Brain pericyte (primary cell): ENCODE data around the gene ITIH5.

ENCODE experiments used
- DNase-seq: peaks from one replicate; pipeline ENCODE4 v3.0.0-alpha.2; 2012; ENCODE audit warnings: low read depth, low spot score

The ITIH5 gene

DNA sequence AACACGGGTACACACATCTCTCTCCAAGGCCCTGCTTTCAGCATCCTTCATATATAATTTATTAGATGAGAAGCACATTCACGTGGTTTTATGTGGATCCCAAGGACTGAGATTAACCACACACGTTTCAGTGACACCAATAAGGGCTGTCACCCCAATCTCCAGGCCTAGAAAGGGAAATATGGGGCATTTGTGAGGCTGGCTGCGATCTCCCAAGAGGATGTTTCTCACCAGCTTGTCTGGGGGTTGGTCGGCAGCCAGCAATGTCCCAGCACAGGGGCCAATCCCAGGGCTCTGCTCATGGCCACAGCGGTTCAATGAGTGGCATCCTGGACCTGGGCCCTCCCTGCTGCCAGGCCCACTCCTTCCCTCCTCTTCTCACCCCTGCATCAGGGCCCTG lies 115.5 kb downstream of the ITIH5 start:
- no peak for DNase-seq

DNA sequence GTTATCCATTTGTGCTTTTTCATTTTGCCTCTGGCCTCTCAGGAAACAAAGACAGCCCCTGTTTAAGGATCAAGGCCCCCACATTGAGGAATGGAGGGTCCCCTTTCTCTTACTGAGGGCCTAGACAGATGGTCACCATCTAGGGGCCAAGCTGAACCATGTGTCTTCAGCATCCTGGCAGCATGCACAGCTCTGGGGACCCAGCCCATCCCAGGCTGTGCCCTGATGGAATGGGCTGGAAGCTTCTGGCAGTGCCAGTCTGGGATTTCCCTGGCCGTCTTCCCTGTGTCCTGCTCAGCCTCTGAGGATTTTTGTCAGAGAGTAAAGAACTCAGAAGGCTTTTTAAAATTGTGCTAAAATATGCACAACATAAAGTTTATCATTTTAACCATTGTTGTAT lies 116.8 kb downstream of the ITIH5 start:
- no peak for DNase-seq

DNA sequence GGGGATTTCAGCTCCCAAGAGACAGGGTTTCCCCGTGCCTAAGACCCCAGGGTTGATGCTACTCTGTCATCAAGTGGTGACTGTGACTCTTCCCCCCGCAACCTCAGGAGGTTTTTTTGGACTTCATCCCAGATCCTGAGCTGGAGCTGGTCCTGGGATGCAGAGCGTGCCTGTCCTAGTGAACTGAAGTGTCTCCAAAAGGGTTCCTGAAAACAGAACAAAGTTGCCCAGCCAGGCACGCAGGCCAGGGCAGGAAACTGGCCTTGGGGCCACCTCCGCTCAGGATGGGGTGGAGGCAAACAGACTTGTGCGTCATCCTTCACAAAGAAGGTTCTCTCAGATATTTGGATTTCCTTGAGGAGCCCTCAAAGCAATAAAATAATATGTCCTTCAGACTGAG lies 118.9 kb downstream of the ITIH5 start:
- DNase-seq = no peak

DNA sequence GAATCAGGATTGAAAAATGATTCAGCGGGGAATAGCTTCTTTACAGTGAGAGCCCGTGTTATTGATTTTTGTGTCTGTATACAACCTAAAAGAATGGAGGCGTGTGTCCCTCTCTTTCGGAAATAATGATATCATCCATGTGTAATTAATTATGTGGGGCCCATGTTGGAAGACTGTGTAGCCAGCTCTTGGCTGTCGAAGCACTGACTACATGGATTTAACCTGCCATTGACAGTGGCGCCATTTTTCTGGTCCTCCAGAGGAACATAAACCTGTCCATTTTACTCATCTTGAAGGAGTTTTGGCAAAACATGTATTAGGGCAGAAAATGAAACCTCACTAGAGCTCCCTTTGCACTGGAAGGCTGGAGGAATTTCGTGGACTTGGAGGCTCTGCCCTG lies 119.6 kb downstream of the ITIH5 start:
- DNase-seq = no peak

DNA sequence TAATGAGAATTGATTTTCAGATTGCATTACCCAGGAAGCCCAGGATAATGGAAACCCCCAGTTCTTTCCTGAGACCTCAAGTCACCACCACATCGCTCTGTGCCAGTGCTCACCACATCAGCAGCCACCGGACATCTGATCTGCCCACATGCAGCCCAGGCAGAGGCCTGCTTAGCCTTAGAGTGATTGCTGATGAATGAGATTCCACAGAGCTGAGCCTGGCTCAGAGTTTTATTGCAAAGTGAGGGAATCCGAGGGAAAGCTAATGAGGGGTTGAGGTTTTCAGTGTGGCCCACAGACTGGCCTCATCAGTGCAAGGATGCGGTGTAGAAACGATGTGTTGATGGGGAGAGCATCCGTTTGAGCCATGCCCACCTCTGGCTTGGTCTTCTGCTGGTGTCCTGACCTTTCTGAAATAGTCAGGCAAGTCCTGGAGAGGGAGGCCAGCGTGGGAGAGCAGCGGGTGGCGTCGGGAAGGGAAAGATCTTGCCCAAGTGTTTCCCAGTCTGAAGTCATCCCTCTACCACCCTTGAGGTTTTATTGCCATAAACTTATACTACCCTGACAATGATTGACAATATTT lies 120.3 kb downstream of the ITIH5 start:
- DNase-seq = no peak

DNA sequence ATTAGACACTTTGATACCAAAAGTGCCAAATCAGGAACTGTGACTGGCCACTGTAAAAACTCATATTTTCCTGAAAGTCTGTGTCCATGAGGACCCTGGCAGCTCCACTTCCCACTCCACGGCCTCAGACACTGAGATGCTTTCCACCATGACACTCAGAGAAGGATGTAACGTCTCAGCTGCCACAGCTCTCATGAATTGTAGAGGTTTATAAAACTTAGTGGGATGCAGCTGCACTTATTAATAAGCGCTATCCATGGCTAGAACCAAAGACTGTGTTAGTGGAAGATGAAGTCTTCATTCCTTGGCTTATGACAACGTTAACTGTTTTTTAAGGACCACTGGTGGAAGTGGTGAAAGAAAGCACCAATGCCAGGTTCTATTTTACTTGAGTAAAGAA lies 121.0 kb downstream of the ITIH5 start:
- no peak for DNase-seq

DNA sequence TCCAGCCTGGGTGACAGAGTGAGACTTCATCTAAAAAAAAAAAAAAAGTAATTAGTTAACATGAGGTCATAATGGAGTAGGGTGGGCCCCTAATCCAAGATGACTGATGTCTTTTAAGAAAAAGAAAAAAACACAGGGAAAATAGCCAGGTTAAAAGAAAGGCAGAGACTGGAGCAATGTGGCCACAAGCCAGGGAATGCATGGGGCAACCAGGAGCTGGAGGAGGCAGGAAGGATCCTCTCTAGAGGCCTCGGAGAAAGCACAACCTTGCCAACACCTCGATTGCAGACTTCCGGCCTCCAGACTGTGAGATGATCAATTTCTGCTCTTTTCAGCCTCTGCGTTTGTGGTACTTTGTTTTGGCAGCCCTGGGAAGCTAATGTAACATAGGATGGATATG lies 121.5 kb downstream of the ITIH5 start:
- DNase-seq = no peak

DNA sequence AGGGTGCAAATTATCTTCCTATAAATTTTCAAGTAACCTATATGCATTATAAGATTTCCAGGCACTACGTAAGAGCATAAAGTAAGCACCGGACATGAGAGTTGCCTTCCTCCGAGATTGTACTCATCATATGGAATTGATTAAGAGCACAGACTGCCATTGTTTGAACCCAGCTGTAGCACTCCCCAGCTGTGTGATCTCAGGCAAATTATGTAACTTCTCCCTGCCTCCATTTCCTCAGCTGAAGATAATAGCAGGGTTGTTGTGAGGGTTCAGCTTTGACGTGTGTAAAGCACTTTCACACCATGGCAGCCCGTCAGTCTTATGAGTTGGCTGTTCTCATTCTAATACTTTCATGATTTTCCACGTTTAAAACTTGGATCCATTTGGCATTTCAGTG lies 122.6 kb downstream of the ITIH5 start:
- DNase-seq = no peak

DNA sequence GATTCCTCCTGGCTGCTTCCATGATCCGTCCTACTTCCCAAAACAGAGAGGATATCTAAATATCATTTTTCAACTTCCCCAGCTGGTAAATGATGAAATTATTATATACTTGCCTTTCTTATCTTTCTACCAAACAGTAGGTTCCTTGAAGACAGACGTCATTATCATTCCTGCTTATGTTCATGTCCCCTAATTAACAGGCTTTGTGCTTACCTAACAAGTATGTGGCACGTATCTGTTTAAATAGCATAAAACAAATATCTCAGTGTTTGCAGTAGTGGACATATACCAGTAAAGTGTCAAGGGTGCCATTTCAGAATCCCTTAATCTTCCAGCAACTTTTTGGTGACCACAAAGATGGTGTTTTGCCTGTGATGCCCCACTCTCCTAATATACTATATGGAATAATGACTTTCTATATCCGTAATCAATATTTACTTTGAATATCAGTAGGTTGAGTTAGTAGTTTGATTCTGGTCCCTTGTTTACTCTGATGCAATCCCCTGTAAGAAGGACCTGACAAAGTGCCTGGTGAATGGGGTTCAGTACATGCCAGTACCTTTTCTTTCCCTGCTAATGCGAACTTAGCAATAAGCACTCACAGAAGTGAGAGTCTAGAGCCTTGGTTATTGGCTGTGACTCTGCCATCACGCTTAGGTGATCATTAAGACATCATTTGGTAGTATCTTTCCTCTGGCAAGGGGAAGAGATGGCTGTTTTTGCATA lies 124.4 kb downstream of the ITIH5 start:
- no peak for DNase-seq

DNA sequence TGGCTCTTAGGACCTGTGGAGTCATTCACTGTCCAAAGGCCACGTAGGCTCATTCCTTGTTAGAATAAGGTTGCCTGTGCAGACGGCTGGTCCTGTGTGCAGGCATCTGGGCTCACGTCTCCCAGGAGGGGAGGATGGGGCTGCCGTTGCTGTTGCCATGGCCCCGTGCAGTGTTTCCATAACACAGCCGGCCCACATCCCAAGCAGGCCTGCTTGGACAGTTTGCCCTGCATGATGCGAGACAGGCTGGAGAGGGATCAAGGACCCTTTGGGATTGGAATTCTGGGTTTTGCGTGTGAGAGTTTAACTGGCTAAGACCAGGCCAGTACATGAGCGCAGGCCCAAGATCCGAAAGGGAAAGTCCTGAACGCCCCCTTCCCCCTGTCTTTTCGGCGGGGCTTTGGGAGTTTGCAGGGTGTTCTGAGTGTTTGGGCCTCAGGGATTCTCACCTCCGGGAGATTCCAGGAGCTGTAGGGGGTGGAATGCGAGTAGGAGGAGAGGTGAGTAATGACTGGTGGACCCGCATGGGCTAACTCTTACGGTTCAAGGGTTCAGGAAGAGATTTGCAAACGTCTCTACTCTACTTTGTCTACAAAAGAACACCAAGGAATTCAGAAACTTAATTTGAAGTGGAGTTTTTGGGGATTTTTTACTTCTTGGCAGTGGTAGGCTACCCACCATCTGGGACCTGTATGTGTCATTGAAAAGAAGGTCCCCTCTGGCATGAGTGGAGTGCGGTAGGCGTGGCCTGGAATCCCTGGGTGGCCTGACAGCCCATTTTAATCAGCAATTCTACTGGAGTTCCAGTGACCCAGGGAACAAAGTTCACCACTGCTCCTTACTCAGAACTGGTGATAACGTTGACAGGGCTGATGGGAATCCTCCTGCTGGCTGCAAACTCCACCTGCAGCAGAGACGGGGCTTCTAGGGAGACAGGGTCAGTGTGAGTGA lies 125.4 kb downstream of the ITIH5 start:
- no peak for DNase-seq

DNA sequence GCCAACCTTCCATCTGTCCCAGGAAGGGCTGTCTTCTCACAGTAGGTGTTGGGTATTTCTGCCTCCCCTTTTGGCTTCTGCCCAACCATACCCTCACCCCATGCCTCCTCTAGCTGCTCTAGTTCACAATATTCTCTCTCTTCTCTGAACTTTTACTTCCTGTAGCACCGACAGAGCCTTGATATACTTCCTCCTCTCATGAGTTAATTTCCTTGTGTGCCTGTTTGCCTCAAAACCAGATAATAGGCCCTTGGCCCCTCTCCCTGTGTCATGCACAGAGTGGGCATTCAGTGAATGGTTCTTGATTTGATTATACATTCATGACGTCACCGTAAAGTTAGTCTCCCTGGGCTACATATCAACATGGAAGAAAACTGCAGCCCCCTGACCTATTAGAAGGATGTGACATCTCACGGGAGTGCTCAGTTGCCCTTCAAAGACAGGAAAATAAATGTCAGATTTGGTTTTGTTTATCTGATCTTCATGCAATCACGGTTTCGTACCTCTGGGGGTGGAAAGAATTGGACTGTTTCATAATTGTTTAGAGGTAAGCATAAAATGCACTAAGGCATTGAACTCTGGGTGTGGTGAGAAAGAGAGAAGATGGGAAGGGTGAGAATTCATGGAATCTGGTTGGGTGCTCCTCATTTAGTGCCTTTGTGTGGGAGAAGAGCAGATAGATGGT lies 127.7 kb downstream of the ITIH5 start:
- DNase-seq = no peak

DNA sequence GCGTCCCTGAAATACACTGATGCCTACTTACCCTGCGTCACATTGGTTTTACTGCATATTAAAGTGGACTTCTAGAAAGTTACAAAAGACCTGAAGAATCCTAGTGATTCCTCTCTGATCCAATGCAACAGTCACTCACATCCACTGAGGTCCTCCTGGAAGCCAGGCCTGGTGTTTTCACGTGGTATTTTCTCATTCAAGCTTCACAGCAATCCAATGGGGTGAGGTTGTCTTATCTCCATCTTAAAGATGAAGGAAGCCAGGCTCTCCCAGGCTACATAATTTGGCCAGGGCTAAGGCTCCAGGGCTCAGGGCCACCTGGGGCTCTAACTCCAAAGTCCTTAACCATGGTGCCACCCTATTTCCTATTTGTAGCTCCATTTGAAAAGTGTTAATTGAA lies 129.6 kb downstream of the ITIH5 start:
- DNase-seq = no peak

DNA sequence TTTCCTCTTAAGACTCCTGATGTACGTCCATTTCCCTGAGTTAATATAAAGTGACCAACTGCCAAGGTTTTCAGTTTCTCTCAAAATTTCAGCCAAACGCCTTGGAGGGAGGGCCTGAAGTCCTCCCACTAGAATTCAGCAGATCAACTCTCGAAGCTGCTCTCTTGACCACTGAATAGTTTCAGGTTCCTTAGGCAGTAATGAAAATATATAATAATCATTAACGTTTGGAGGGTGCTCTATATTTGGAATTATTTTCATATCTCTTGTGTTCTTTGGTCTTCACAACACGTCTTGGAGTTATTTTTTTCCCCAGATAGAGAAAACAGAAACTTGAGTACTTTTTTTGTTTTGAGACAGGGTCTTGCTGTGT lies 132.3 kb downstream of the ITIH5 start:
- DNase-seq = no peak

DNA sequence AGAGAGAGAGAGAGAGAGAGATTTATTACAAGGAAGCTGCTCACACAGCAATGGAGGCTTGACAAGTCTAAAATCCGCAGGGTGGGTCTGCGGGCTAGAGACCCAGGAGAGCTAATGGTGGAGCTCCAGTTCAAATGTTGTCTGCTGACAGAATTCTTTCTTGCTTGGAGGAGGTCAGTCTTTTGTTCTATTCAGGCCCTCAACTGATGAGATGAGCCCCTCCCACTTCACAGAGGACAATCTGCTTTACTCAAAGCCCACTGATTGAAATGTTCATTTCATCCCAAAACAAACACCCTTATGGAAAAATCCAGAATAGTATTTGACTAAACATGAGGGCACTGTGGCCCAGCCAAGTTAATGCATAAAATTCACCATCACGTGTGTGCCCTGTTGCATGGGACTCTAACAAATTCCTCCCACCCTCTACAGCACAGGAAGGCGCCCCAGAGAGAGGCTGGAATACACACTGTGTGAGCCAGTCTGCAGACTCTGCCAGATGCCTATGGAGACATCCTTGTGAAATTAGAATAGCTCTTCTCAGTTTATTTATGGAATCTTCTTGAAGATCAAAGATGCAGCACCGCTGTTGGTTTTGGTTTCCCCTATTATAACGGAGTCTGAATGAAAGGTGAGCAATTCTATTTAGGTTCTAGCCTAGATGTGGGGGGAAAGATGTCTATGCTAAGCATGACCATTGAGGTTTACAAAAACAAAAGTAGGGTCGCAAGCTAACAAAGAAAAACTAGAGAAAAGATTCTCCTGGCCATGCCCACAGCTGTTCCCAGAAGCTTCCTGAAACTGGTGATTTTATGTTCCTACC lies 132.9 kb downstream of the ITIH5 start:
- DNase-seq = no peak

DNA sequence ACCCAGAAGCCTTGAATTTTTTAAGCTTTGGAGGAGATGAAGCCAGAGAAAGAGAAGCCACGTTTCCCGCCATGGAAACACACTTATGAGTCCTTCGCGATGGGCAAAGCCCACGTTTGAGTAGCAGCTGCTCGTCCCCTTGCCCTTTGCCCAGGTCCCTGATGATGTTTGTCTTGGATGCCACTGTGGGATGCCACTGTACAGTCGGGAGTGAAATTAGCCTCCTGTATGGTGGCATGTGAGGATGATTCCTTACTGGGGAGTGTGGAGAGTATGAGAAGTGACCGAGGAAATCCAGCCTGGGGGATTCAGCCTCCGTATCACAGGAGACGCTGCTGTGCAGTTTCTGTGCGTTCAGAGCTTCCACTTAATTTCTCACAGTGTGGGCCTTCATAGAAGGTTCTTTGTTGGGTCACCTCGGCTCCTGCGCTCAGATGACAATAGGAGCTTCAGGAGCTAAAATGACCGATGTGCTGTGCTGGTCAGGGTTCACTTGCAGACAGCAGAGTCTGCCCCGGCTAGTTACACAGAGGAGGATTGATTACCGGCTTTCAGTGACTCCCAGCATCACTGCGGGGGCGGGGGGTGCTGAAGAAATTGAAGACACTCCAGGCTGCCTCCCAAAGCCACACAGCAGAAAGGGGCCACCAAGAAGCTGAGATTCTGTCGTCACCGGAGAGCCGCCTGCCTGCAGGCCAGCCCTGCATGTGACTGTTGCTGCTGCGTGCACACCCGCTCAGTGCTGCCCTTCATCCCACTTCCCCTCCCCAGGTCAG lies 133.9 kb downstream of the ITIH5 start:
- DNase-seq = no peak

DNA sequence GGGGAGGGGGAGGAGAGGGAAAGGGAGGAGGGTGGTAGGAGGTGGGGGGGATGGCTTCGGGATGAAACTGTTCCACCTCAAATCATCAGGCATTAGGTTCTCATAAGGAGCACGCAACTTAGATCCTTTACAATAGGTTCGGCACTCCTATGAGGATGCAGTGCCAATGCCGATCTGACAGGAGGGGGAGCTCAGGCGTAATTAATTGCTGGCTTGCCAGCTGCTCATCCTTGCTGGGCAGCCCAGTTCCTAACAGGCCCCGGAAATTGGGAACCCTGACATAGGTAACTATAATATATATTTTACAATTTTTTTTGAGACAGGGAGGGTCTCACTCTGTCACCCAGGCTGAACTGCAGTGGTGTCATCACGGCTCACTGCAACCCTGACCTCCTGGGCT lies 137.1 kb downstream of the ITIH5 start:
- DNase-seq = no peak

DNA sequence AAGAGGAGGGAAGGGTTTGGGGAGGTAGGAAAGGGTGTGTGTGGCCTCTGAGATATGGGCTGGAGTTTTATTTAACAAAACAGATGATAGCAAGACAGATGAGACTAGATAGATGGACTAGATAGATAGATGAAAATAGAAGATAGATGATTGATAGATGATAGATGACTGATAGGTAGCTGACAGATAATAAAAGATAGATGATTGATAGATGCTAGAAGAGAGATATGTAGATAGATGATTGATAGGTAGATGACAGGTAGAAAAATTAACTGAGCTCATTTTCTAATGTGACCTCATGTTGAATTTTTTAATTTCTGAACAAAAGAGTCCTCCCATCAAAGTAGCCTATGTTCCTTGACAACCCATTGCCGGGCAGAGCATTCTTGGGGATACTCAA lies 139.3 kb downstream of the ITIH5 start:
- DNase-seq = no peak

DNA sequence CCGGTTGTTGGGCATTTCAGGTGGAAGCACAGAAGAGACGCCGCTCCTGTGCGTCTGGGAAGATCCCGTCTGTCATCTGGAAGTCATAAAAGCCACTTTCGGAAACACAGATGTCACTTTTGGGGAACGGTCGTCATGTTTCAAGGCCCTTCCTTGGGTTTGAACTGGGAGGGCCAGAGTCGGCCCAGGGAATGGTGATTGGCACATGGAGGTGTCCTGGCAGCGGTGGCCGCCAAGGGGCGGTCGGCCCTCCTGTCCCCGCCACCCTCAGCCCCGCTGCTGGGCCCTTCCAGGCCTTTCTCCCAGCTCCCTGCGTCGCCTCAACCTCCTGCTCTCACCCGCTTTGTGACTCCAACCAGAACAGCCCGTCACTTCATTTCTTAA lies 140.8 kb downstream of the ITIH5 start:
- no peak for DNase-seq

DNA sequence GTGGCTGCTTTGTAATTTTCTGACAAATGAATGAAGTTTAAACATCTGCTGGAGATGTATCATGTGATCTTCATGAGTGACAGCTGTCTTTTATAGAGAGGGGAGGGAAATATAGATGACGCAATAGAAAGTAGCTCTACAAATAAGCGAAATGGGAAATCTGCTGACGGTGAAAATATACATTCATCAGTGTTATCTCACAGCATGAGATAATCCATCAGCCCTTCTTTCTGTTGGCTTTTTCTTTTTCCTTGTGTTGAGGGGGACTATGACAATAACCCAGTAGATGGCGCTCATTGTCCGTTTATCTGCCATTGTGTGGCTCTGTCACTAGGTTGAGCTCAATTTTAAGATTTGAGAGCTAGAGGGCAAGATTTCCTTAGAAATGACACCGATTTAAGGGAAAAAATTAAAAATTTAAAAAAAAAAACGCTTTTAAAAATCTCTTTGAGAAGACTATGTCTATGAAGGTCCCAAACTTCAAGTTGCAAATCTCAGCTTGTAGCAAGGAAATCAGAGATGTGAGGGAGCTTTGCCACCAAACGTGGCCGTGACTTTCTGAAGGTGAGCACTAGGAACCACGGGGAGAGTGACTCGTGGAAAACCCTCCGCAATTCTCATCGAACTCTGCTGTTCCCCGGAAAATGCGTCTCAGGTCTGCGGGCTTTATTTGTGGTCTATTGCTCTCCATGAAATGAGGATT lies 141.3 kb downstream of the ITIH5 start:
- no peak for DNase-seq

DNA sequence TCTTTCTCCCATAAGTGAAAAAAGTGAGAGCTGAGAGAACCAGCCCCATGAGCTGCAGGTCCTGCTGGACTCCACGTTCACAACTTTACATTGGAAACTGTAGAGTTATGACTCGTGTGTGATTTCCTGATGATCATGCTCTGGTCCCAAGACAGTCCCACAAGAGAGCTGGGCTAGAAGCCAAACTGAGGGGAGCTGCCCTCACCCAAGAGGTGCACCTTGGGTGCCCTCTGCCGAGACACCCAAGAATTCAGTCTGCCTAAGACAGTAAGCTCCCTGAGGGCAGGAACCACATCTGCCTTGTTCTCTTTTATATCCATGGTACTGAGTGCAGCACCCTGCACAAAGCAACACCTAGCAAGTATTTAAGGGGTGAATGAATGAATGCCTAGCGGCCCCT lies 143.1 kb downstream of the ITIH5 start:
- no peak for DNase-seq
